Chondrocyte (in vitro differentiated cells): ENCODE results near the gene ACLY. TPM values are rescaled to one million over a fixed set of nuclear protein-coding genes. Genes with fewer than 3 reads are reported as not detected.

Experiments used
- DNase-seq: peaks from one replicate; pipeline ENCODE4 v3.0.0; 2021; ENCODE audit warnings: mixed read lengths, low spot score
- H3K27ac Mint-ChIP-seq: one replicate; pipeline ENCODE4 v1.8.0; 2021; ENCODE audit warnings: mild to moderate bottlenecking, moderate library complexity, mixed read lengths; ENCODE audit not compliant: unreplicated experiment
- H3K27me3 Mint-ChIP-seq: 2 replicates; pipeline ENCODE4 v1.8.0; 2021; ENCODE audit warnings: low read depth, mixed read lengths
- H3K36me3 Mint-ChIP-seq: 2 replicates; pipeline ENCODE4 v1.8.0; 2021; ENCODE audit warnings: low read depth, mixed read lengths
- H3K4me1 Mint-ChIP-seq: 2 replicates; pipeline ENCODE4 v1.8.0; 2021; ENCODE audit warnings: low read depth, mild to moderate bottlenecking, mixed read lengths
- H3K4me3 Mint-ChIP-seq: one replicate; pipeline ENCODE4 v1.8.0; 2021; ENCODE audit warnings: mild to moderate bottlenecking, moderate library complexity, mixed read lengths; ENCODE audit not compliant: unreplicated experiment
- H3K9me3 Mint-ChIP-seq: 2 replicates; pipeline ENCODE4 v1.8.0; 2021; ENCODE audit warnings: low read depth, mixed read lengths
- CTCF ChIP-seq: fragments of 200-600 bp; sonication (generic); IDR thresholded peaks from 2 replicates; pipeline ENCODE4 v1.5.0; 2021; ENCODE audit warnings: antibody characterized with exemption, mild to moderate bottlenecking, moderate library complexity
- total RNA-seq: library from RNA; stranded (reverse); gene quantifications from 3 replicates; pipeline ENCODE4 v1.2.1, GENCODE V29; 2021

The ACLY gene
- total RNA-seq, 1 donor from 2014 or later: 189 TPM

GRCh38 chr17:41907633-41908539, 10.9 kb downstream of the ACLY start:
- Mint-ChIP-seq H3K9me3 (no peaks in the 10 kb centered on the region), H3K27ac (peak overlapping the region; percentile 14), H3K36me3 (peaks cover 47% of the 10 kb centered on the region), H3K4me1 (peaks cover 34% of the 10 kb centered on the region), H3K4me3 (no peak overlapping the region), H3K27me3 (no peaks in the 10 kb centered on the region)
- TF ChIP-seq CTCF: no peak
- DNase-seq: no peak

- TF ChIP-seq CTCF: no peak
- H3K9me3 Mint-ChIP-seq: no peaks in the 10 kb centered on the region
- no peak for DNase-seq
- H3K27me3 Mint-ChIP-seq: no peaks in the 10 kb centered on the region
- no peak overlapping the region for H3K4me3 Mint-ChIP-seq
- H3K4me1 Mint-ChIP-seq: peaks cover 31% of the 10 kb centered on the region
- peaks cover 40% of the 10 kb centered on the region for H3K36me3 Mint-ChIP-seq
- peak overlapping the region; percentile 81 for H3K27ac Mint-ChIP-seq
These were observed 11.6 kb downstream of the ACLY start for GRCh38 chr17:41907185-41907556.

GRCh38 chr17:41906465-41907184, 12.1 kb downstream of the ACLY start:
- H3K27ac Mint-ChIP-seq: peak overlapping the region; percentile 81
- H3K36me3 Mint-ChIP-seq: peaks cover 42% of the 10 kb centered on the region
- DNase-seq: no peak
- H3K27me3 Mint-ChIP-seq: no peaks in the 10 kb centered on the region
- H3K4me3 Mint-ChIP-seq: no peak overlapping the region
- no peaks in the 10 kb centered on the region for H3K9me3 Mint-ChIP-seq
- no peak for TF ChIP-seq CTCF
- H3K4me1 Mint-ChIP-seq: peaks cover 31% of the 10 kb centered on the region

- Mint-ChIP-seq H3K27me3 (no peaks in the 10 kb centered on the region), H3K4me3 (no peak overlapping the region), H3K9me3 (no peaks in the 10 kb centered on the region), H3K4me1 (peaks cover 18% of the 10 kb centered on the region), H3K36me3 (peaks cover 44% of the 10 kb centered on the region), H3K27ac (no peak overlapping the region)
- no peak for DNase-seq
- no peak for TF ChIP-seq CTCF
These were observed 13.6 kb downstream of the ACLY start for GRCh38 chr17:41905172-41905571.

- H3K9me3 Mint-ChIP-seq: no peaks in the 10 kb centered on the region
- H3K4me1 Mint-ChIP-seq: peaks cover 14% of the 10 kb centered on the region
- H3K27me3 Mint-ChIP-seq: no peaks in the 10 kb centered on the region
- peaks cover 39% of the 10 kb centered on the region for H3K36me3 Mint-ChIP-seq
- H3K27ac Mint-ChIP-seq: no peak overlapping the region
- no peak for DNase-seq
- no peak overlapping the region for H3K4me3 Mint-ChIP-seq
- TF ChIP-seq CTCF: no peak
These were observed 14.4 kb downstream of the ACLY start for GRCh38 chr17:41904242-41904841.
